CD4-positive, alpha-beta memory T cell (primary cell): ENCODE results near the gene NOP16. TPM values are rescaled to one million over a fixed set of nuclear protein-coding genes. Genes with fewer than 3 reads are reported as not detected.

Experiments used
- CTCF ChIA-PET: fragments of 350-600 bp; sonication (Branson Sonifier 250); formaldehyde crosslinking; loops from one replicate; lab custom pipeline; 2021; ENCODE audit warnings: inconsistent platforms; ENCODE audit not compliant: partially characterized antibody; lab: Charles Lee
- POLR2A ChIA-PET: fragments of 350-600 bp; sonication (Branson Sonifier 250); formaldehyde crosslinking; loops from one replicate; lab custom pipeline; 2021; ENCODE audit not compliant: partially characterized antibody; lab: Charles Lee
- DNase-seq, 5 donors: peaks; one replicate each; pipeline versions ENCODE4 v3.0.0 to v3.0.0-alpha.2; 2020 to 2022; ENCODE audit warnings: mixed read lengths in 1 of 5
- H3K27ac ChIP-seq: one replicate; pipeline ENCODE4 v1.7.0; 2013; ENCODE audit warnings: low read depth, low read length
- H3K27me3 ChIP-seq: 2 replicates; pipeline ENCODE4 v1.7.0; 2013; ENCODE audit warnings: mild to moderate bottlenecking, low read length, moderate library complexity; ENCODE audit not compliant: insufficient read depth
- H3K36me3 ChIP-seq: 2 replicates; pipeline ENCODE4 v1.7.0; 2013; ENCODE audit warnings: mild to moderate bottlenecking, low read length, moderate library complexity; ENCODE audit not compliant: insufficient read depth
- H3K4me1 ChIP-seq: 2 replicates; pipeline ENCODE4 v1.7.0; 2013; ENCODE audit warnings: mild to moderate bottlenecking, low read length, moderate library complexity; ENCODE audit not compliant: insufficient read depth
- H3K4me3 ChIP-seq, 2 donors: one replicate each; pipeline ENCODE4 v1.7.0; 2013; ENCODE audit warnings: low read length in 2 of 2, mild to moderate bottlenecking in 1 of 2
- H3K9me3 ChIP-seq, 2 donors: one replicate each; pipeline ENCODE4 v1.7.0; 2013; ENCODE audit warnings: low read length in 2 of 2, control low read depth in 1 of 2; ENCODE audit not compliant: control insufficient read depth in 1 of 2
- H3K27ac Mint-ChIP-seq, 7 donors: one replicate each; pipeline ENCODE4 v1.8.0; 2020 to 2021; ENCODE audit warnings: mixed read lengths in 7 of 7, mild to moderate bottlenecking in 6 of 7, inconsistent platforms in 3 of 7, moderate library complexity in 3 of 7
- H3K27me3 Mint-ChIP-seq, 2 donors: one replicate each; pipeline ENCODE4 v1.8.0; 2020 to 2021; ENCODE audit warnings: mixed read lengths in 2 of 2
- H3K36me3 Mint-ChIP-seq, 2 donors: one replicate each; pipeline ENCODE4 v1.8.0; 2020 to 2021; ENCODE audit warnings: mixed read lengths in 2 of 2, inconsistent platforms in 1 of 2, mild to moderate bottlenecking in 1 of 2
- H3K4me1 Mint-ChIP-seq, 4 donors: one replicate each; pipeline ENCODE4 v1.8.0; 2020 to 2021; ENCODE audit warnings: mixed read lengths in 4 of 4, mild to moderate bottlenecking in 1 of 4
- H3K4me3 Mint-ChIP-seq, 8 donors: one replicate each; pipeline ENCODE4 v1.8.0; 2020 to 2021; ENCODE audit warnings: mixed read lengths in 8 of 8, mild to moderate bottlenecking in 7 of 8, moderate library complexity in 6 of 8, inconsistent platforms in 3 of 8
- H3K9me3 Mint-ChIP-seq, 8 donors: one replicate each; pipeline ENCODE4 v1.8.0; 2020 to 2021; ENCODE audit warnings: mixed read lengths in 8 of 8, mild to moderate bottlenecking in 5 of 8, inconsistent platforms in 3 of 8, moderate library complexity in 1 of 8
- intact Hi-C: fragments of 100-400 bp; cut with micrococcal nuclease; formaldehyde crosslinking; loops from one replicate; pipeline ENCODE4 v1.15.1; 2023
- polyA plus RNA-seq, 2 donors: library from polyadenylated mRNA; unstranded; fragments of 300-500 nt; fragmentation: Illumina TruSeq; gene quantifications; one replicate each; pipeline ENCODE4 v1.2.3, GENCODE V29; 2021
- total RNA-seq, 2 experiments: library from RNA; stranded (reverse); gene quantifications; one replicate each; pipeline ENCODE4 v1.2.3, GENCODE V29; 2021

Gene NOP16
- total and polyA plus RNA-seq, 4 experiments from 2014 or later = 16.9 to 46.3 (median 19.3) TPM

GRCh38 chr5:176362233-176362490 is 26.2 kb downstream of the NOP16 start:
- Histone ChIP-seq H3K27ac (peak overlapping the region; percentile 78), H3K27me3 (no peaks in the 10 kb centered on the region), H3K4me1 (peaks cover 39% of the 10 kb centered on the region), H3K36me3 (peaks cover 9% of the 10 kb centered on the region), H3K4me3 (peak overlapping the region; percentile 91 to 97), H3K9me3 (no peaks in the 10 kb centered on the region)
- H3K4me1 Mint-ChIP-seq = peaks cover 28 to 55% (median 42%) of the 10 kb centered on the region in 4 donors
- H3K4me3 Mint-ChIP-seq = peak overlapping the region; percentile 97 to 99 (median 98)
- no peaks in the 10 kb centered on the region for H3K9me3 Mint-ChIP-seq
- POLR2A ChIA-PET = interaction anchor here (0.8 to 3.3 kb wide), 13 partner anchors 10 to 285 kb away, joined by 3 to 40 read pairs (median 6); partner anchors contain the start of genes CLTB, HIGD2A, NOP16 and RNF44
- H3K27ac Mint-ChIP-seq = peak overlapping the region; percentile 92 to 98 (median 97)
- peaks cover 11 to 36% of the 10 kb centered on the region in 2 donors for H3K36me3 Mint-ChIP-seq
- H3K27me3 Mint-ChIP-seq = no peaks in the 10 kb centered on the region
- CTCF ChIA-PET = interaction anchor here (0.8 to 1.1 kb wide), 5 partner anchors 9 to 173 kb away, joined by 3 to 4 read pairs (median 3); partner anchors contain the start of gene FAF2
- DNase-seq = peak in 1 of 5 donors; percentile 4
- intact Hi-C loops = no loop called here

GRCh38 chr5:176361437-176362232 is 26.8 kb downstream of the NOP16 start, which contains the start of gene KIAA1191:
Gene KIAA1191 (minus strand): TSS chr5:176361764. CDS start chr5:176359508, 2,256 bp downstream.
- peak within 1 kb of the TSS; percentile 97 to 99 (median 98) for H3K4me3 Mint-ChIP-seq
- peaks cover 11 to 39% of the 10 kb centered on the region in 2 donors for H3K36me3 Mint-ChIP-seq
- peaks cover 9% of the 10 kb centered on the region for H3K36me3 ChIP-seq
- ChIA-PET POLR2A (interaction anchor here (0.6 to 3.3 kb wide), 14 partner anchors 9 to 765 kb away, joined by 3 to 40 read pairs (median 6); partner anchors contain the start of genes CLTB, HIGD2A, NOP16 and RNF44), CTCF (interaction anchor here (0.8 to 1.7 kb wide), 6 partner anchors 8 to 632 kb away, joined by 3 to 4 read pairs (median 3); partner anchors contain the start of gene FAF2)
- H3K4me1 ChIP-seq = peaks cover 39% of the 10 kb centered on the region
- H3K27ac ChIP-seq = peak within 1 kb of the TSS; percentile 78
- peaks cover 27 to 57% (median 42%) of the 10 kb centered on the region in 4 donors for H3K4me1 Mint-ChIP-seq
- H3K9me3 ChIP-seq = no peaks in the 10 kb centered on the region
- no peaks in the 10 kb centered on the region for H3K27me3 ChIP-seq
- H3K27ac Mint-ChIP-seq = peak within 1 kb of the TSS; percentile 92 to 98 (median 97)
- peak; percentile 93 to 97 (median 94) for DNase-seq
- intact Hi-C loops = loop anchor here (1.0 to 2.0 kb wide), 4 partner anchors 27 to 176 kb away; partner anchors contain the start of genes CLTB, FAF2, HIGD2A and NOP16
- no peaks in the 10 kb centered on the region for H3K27me3 Mint-ChIP-seq
- peak within 1 kb of the TSS; percentile 91 to 97 for H3K4me3 ChIP-seq
- H3K9me3 Mint-ChIP-seq = no peaks in the 10 kb centered on the region

- H3K27ac Mint-ChIP-seq = peak overlapping the region; percentile 92 to 98 (median 97)
- intact Hi-C loops = loop anchor here (1.0 to 2.0 kb wide), 4 partner anchors 27 to 176 kb away; partner anchors contain the start of genes CLTB, FAF2, HIGD2A and NOP16
- Histone ChIP-seq H3K4me3 (peak overlapping the region; percentile 91 to 97), H3K9me3 (no peaks in the 10 kb centered on the region), H3K27me3 (no peaks in the 10 kb centered on the region), H3K27ac (peak overlapping the region; percentile 78), H3K4me1 (peaks cover 34% of the 10 kb centered on the region), H3K36me3 (peaks cover 14% of the 10 kb centered on the region)
- CTCF ChIA-PET = interaction anchor here (0.9 to 1.7 kb wide), 3 partner anchors 8 to 631 kb away, joined by 3 to 4 read pairs (median 3); no protein-coding TSS in a partner anchor
- POLR2A ChIA-PET = interaction anchor here (1.2 to 3.3 kb wide), 10 partner anchors 9 to 286 kb away, joined by 4 to 40 read pairs (median 8); partner anchors contain the start of genes CLTB, HIGD2A, NOP16 and RNF44
- H3K4me3 Mint-ChIP-seq = peak overlapping the region; percentile 97 to 99 (median 98)
- peak in 1 of 5 donors; percentile 46 for DNase-seq
- H3K4me1 Mint-ChIP-seq = peaks cover 29 to 54% (median 40%) of the 10 kb centered on the region in 4 donors
- H3K27me3 Mint-ChIP-seq = no peaks in the 10 kb centered on the region
- H3K9me3 Mint-ChIP-seq = no peaks in the 10 kb centered on the region
- H3K36me3 Mint-ChIP-seq = peaks cover 11 to 43% of the 10 kb centered on the region in 2 donors
Measured at GRCh38 chr5:176360894-176361436, 27.4 kb downstream of the NOP16 start.

- peaks cover 28 to 54% (median 42%) of the 10 kb centered on the region in 4 donors for H3K4me1 Mint-ChIP-seq
- Histone ChIP-seq H3K9me3 (no peaks in the 10 kb centered on the region), H3K4me1 (peaks cover 28% of the 10 kb centered on the region), H3K4me3 (no peak overlapping the region), H3K36me3 (peaks cover 17% of the 10 kb centered on the region), H3K27me3 (no peaks in the 10 kb centered on the region), H3K27ac (no peak overlapping the region)
- peaks cover 15 to 55% of the 10 kb centered on the region in 2 donors for H3K36me3 Mint-ChIP-seq
- CTCF ChIA-PET = interaction anchor here (1.1 to 1.7 kb wide), 2 partner anchors 213 to 630 kb away, joined by 4 read pairs; no protein-coding TSS in a partner anchor
- H3K27me3 Mint-ChIP-seq = no peaks in the 10 kb centered on the region
- H3K9me3 Mint-ChIP-seq = no peaks in the 10 kb centered on the region
- H3K27ac Mint-ChIP-seq = peak overlapping the region in 6 of 7 donors; percentile 30 to 90 (median 81)
- intact Hi-C loops = loop anchor here (2.0 kb wide), 1 partner anchor 57 kb away; the partner anchor contains the start of gene CLTB
- H3K4me3 Mint-ChIP-seq = peak overlapping the region; percentile 75 to 98 (median 78)
- DNase-seq = no peak
- POLR2A ChIA-PET = interaction anchor here (0.8 to 3.0 kb wide), 3 partner anchors 30 to 183 kb away, joined by 4 to 22 read pairs (median 11); partner anchors contain the start of gene CLTB
Measured at GRCh38 chr5:176359658-176360057, 28.7 kb downstream of the NOP16 start.

GRCh38 chr5:176356179-176356566 is 32.2 kb downstream of the NOP16 start:
- H3K27me3 Mint-ChIP-seq = no peaks in the 10 kb centered on the region
- H3K4me1 Mint-ChIP-seq = peaks cover 25 to 53% (median 40%) of the 10 kb centered on the region in 4 donors
- POLR2A ChIA-PET = interaction anchor here (1.1 kb wide), 1 partner anchor 33 kb away, joined by 3 read pairs; no protein-coding TSS in a partner anchor
- H3K36me3 Mint-ChIP-seq = peaks cover 29 to 80% of the 10 kb centered on the region in 2 donors
- H3K27ac ChIP-seq = no peak overlapping the region
- intact Hi-C loops = no loop called here
- H3K4me1 ChIP-seq = peaks cover 18% of the 10 kb centered on the region
- CTCF ChIA-PET = no interaction called here
- H3K27ac Mint-ChIP-seq = peak overlapping the region in 2 of 7 donors; percentile 35 to 36
- no peaks in the 10 kb centered on the region for H3K27me3 ChIP-seq
- no peaks in the 10 kb centered on the region for H3K9me3 ChIP-seq
- H3K9me3 Mint-ChIP-seq = no peaks in the 10 kb centered on the region
- no peak overlapping the region for H3K4me3 Mint-ChIP-seq
- H3K4me3 ChIP-seq = no peak overlapping the region
- DNase-seq = no peak
- peaks cover 51% of the 10 kb centered on the region for H3K36me3 ChIP-seq

- peak overlapping the region in 1 of 7 donors; percentile 35 for H3K27ac Mint-ChIP-seq
Measured at GRCh38 chr5:176355400-176356178, 32.8 kb downstream of the NOP16 start.

More at GRCh38 chr5:176355400-176356178, 32.8 kb downstream of the NOP16 start:
- ChIA-PET CTCF (interaction anchor here (0.7 kb wide), 1 partner anchor 15 kb away, joined by 3 read pairs; no protein-coding TSS in a partner anchor), POLR2A (interaction anchor here (1.1 kb wide), 1 partner anchor 34 kb away, joined by 3 read pairs; no protein-coding TSS in a partner anchor)
- Histone ChIP-seq H3K4me3 (no peak overlapping the region), H3K9me3 (no peaks in the 10 kb centered on the region), H3K36me3 (peaks cover 54% of the 10 kb centered on the region), H3K27me3 (no peaks in the 10 kb centered on the region), H3K4me1 (peaks cover 13% of the 10 kb centered on the region), H3K27ac (no peak overlapping the region)
- H3K9me3 Mint-ChIP-seq = no peaks in the 10 kb centered on the region
- no peaks in the 10 kb centered on the region for H3K27me3 Mint-ChIP-seq
- no peak overlapping the region for H3K4me3 Mint-ChIP-seq
- peaks cover 22 to 48% (median 36%) of the 10 kb centered on the region in 4 donors for H3K4me1 Mint-ChIP-seq
- intact Hi-C loops = no loop called here
- H3K36me3 Mint-ChIP-seq = peaks cover 29 to 78% of the 10 kb centered on the region in 2 donors
- DNase-seq = no peak
